ENCODE results near the gene SPATA32. TPM values are rescaled to one million over a fixed set of nuclear protein-coding genes. Genes with fewer than 3 reads are reported as not detected.

The SPATA32 gene
- total RNA-seq, 1 experiment from 2014 or later = 0.81 TPM

DNA sequence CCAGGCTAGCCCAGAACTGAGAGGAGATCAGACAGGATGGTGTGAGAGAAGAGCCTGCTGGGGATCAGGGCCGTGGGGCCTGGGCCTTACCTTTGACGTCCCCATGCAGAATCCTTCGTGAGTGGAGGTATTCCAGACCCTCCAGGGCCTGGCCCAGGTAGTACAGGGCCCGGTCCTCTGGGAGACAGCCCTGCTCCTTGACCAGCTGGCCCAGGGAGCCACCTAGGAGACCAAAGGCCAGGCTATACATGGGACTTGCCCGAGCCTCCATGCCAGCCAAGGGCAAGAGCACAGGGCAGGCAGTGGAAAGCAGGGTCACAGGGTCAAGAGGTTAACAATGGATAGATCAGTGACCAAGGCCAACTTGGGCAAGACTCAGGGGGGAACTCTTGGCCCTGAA is 12.1 kb upstream of the SPATA32 start:
- no peak for DNase-seq
- TF ChIP-seq, protein P1, sequence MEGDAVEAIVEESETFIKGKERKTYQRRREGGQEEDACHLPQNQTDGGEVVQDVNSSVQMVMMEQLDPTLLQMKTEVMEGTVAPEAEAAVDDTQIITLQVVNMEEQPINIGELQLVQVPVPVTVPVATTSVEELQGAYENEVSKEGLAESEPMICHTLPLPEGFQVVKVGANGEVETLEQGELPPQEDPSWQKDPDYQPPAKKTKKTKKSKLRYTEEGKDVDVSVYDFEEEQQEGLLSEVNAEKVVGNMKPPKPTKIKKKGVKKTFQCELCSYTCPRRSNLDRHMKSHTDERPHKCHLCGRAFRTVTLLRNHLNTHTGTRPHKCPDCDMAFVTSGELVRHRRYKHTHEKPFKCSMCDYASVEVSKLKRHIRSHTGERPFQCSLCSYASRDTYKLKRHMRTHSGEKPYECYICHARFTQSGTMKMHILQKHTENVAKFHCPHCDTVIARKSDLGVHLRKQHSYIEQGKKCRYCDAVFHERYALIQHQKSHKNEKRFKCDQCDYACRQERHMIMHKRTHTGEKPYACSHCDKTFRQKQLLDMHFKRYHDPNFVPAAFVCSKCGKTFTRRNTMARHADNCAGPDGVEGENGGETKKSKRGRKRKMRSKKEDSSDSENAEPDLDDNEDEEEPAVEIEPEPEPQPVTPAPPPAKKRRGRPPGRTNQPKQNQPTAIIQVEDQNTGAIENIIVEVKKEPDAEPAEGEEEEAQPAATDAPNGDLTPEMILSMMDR (conservative IDR thresholded peaks at IDR 0.05) = no peak
- Mint-ChIP-seq H3K4me3 (no peak overlapping the region), H3K4me1 (peaks cover 7 to 14% of the 10 kb centered on the region in 2 experiments), H3K9me3 (no peaks in the 10 kb centered on the region), H3K27me3 (ENCODE audit: low read depth) (no peaks in the 10 kb centered on the region), H3K36me3 (ENCODE audit: insufficient read depth in 1 of 3, low read depth in 3 of 3) (peaks cover 10 to 21% (median 19%) of the 10 kb centered on the region in 3 experiments; a peak in 6 of 7 replicates), H3K27ac (peak overlapping the region in 1 of 3 experiments; percentile 53; a peak in 2 of 7 replicates)
- Histone ChIP-seq H3K27me3 (ENCODE audit: insufficient read depth, low read length) (no peaks in the 10 kb centered on the region), H3K4me2 (ENCODE audit: insufficient read depth, insufficient read length, low read length) (no peak overlapping the region), H3K4ac (ENCODE audit: low read depth, low read length) (no peak overlapping the region), H4K5ac (ENCODE audit: insufficient read length, low read depth, low read length) (no peak overlapping the region), H2BK5ac (ENCODE audit: insufficient read length, low read length) (no peak overlapping the region), H3K18ac (ENCODE audit: insufficient read length, low read depth, low read length) (no peak overlapping the region), H2AFZ (ENCODE audit: low read length) (no peak overlapping the region), H3K79me2 (ENCODE audit: insufficient read depth, low read length) (no peaks in the 10 kb centered on the region), H2BK20ac (ENCODE audit: low read depth, low read length, poor library complexity, severe bottlenecking) (no peak overlapping the region), H3K9ac (ENCODE audit: extremely low read depth, insufficient read length, low read length) (no peak overlapping the region), H3K79me1 (ENCODE audit: insufficient read depth, low read depth, low read length, poor library complexity, severe bottlenecking) (no peaks in the 10 kb centered on the region), H3K9me3 (ENCODE audit: control insufficient read depth, low read depth, low read length) (no peaks in the 10 kb centered on the region), H3K27ac (ENCODE audit: insufficient read length, low read depth, low read length) (no peak overlapping the region), H4K91ac (ENCODE audit: insufficient read length, low read depth, low read length) (no peak overlapping the region), H3K14ac (ENCODE audit: insufficient read depth, low read length) (no peak overlapping the region), H2BK120ac (ENCODE audit: low read depth, low read length, poor library complexity, severe bottlenecking) (no peak overlapping the region), H3K4me1 (ENCODE audit: insufficient read depth, low read length) (no peaks in the 10 kb centered on the region), H3K23me2 (ENCODE audit: insufficient read length, low read depth, low read length, poor library complexity, severe bottlenecking) (no peaks in the 10 kb centered on the region), H2BK12ac (ENCODE audit: insufficient read length, low read depth, low read length) (no peak overlapping the region), H3K56ac (ENCODE audit: insufficient read length, low read depth, low read length) (no peak overlapping the region), H4K8ac (replicated peaks; ENCODE audit: insufficient read length, low read depth, low read length) (no peak overlapping the region), H2AK5ac (ENCODE audit: insufficient read length, low read length) (no peak overlapping the region), H2BK15ac (ENCODE audit: low read depth, low read length) (no peak overlapping the region), H3T11ph (ENCODE audit: low read length) (no peak overlapping the region), H3K23ac (ENCODE audit: insufficient read length, low read depth, low read length) (no peak overlapping the region), H4K20me1 (ENCODE audit: control insufficient read depth, insufficient read depth, insufficient read length) (no peaks in the 10 kb centered on the region)
- no CpG with 5 or more reads among the region's 5 CpGs for WGBS (ENCODE audit: extremely low coverage, insufficient read length, low lambda C conversion rate)
